ENCODE measurements around the gene NRXN3.
"Not testable (repeated sequence)": the region's sequence is repeated elsewhere in the genome, so short reads cannot be mapped to it uniquely, and the experiment has no call there.

NRXN3 gene

GRCh38 chr14:79730953-79731352, 1560.8 kb downstream of the NRXN3 start:
- DNase-seq (ENCODE audit: low read depth in 2 of 2): no peak

- no peak for DNase-seq (ENCODE audit: low read depth in 2 of 2)
Measured at GRCh38 chr14:79732911-79733655, 1562.9 kb downstream of the NRXN3 start.

GRCh38 chr14:79734151-79734550, 1564.0 kb downstream of the NRXN3 start:
- no peak for DNase-seq (ENCODE audit: low read depth in 2 of 2)

- DNase-seq (ENCODE audit: low read depth in 2 of 2): no peak
Measured at GRCh38 chr14:79734656-79735055, 1564.5 kb downstream of the NRXN3 start.

GRCh38 chr14:79735121-79735520, 1564.9 kb downstream of the NRXN3 start:
- no peak for DNase-seq (ENCODE audit: low read depth in 2 of 2)

- DNase-seq (ENCODE audit: low read depth in 2 of 2): no peak
Measured at GRCh38 chr14:79740066-79740601, 1570.0 kb downstream of the NRXN3 start.

GRCh38 chr14:79742142-79742541, 1572.0 kb downstream of the NRXN3 start:
- DNase-seq (ENCODE audit: low read depth in 2 of 2): no peak

- no peak for DNase-seq (ENCODE audit: low read depth in 2 of 2)
Measured at GRCh38 chr14:79745046-79745445, 1574.9 kb downstream of the NRXN3 start.

- no peak for DNase-seq (ENCODE audit: low read depth in 2 of 2)
Measured at GRCh38 chr14:79749065-79749464, 1578.9 kb downstream of the NRXN3 start.

- no peak for DNase-seq (ENCODE audit: low read depth in 2 of 2)
Measured at GRCh38 chr14:79758985-79759384, 1588.8 kb downstream of the NRXN3 start.

GRCh38 chr14:79764323-79764722, 1594.2 kb downstream of the NRXN3 start:
- DNase-seq (ENCODE audit: low read depth in 2 of 2): no peak

- DNase-seq (ENCODE audit: low read depth in 2 of 2): no peak
Measured at GRCh38 chr14:79766511-79766910, 1596.3 kb downstream of the NRXN3 start.

- DNase-seq (ENCODE audit: low read depth in 2 of 2): no peak
Measured at GRCh38 chr14:79767251-79767650, 1597.1 kb downstream of the NRXN3 start.

GRCh38 chr14:79767721-79768120, 1597.5 kb downstream of the NRXN3 start:
- DNase-seq (ENCODE audit: low read depth in 2 of 2): not testable (repeated sequence)

- no peak for DNase-seq (ENCODE audit: low read depth in 2 of 2)
Measured at GRCh38 chr14:79781882-79782281, 1611.7 kb downstream of the NRXN3 start.

GRCh38 chr14:79783041-79783440, 1612.9 kb downstream of the NRXN3 start:
- no peak for DNase-seq (ENCODE audit: low read depth in 2 of 2)

- no peak for DNase-seq (ENCODE audit: low read depth in 2 of 2)
Measured at GRCh38 chr14:79786522-79786921, 1616.3 kb downstream of the NRXN3 start.

- DNase-seq (ENCODE audit: low read depth in 2 of 2): no peak
Measured at GRCh38 chr14:79788346-79788745, 1618.2 kb downstream of the NRXN3 start.

- no peak for DNase-seq (ENCODE audit: low read depth in 2 of 2)
Measured at GRCh38 chr14:79791055-79791732, 1621.0 kb downstream of the NRXN3 start.

GRCh38 chr14:79802093-79802492, 1631.9 kb downstream of the NRXN3 start:
- no peak for DNase-seq (ENCODE audit: low read depth in 2 of 2)

- no peak for DNase-seq (ENCODE audit: low read depth in 2 of 2)
Measured at GRCh38 chr14:79805636-79806035, 1635.5 kb downstream of the NRXN3 start.

GRCh38 chr14:79809849-79810612, 1639.9 kb downstream of the NRXN3 start:
- DNase-seq (ENCODE audit: low read depth in 2 of 2): no peak

Measured in stimulated activated CD8-positive, alpha-beta memory T cell treated with anti-CD3 and anti-CD28 coated beads, Interleukin-15, amount 100 ng/mL, for 4 hours (primary cell).